NCI-H524 (cell line): ENCODE measurements around the gene DNM3.
A peak's percentile ranks its signal among the peaks of the same experiment; 100 is the strongest.

Experiments used
- DNase-seq, 2 experiments: peaks; one replicate each; lab custom pipeline; 2025; lab: John Stamatoyannopoulos, UW

DNM3 gene

DNA sequence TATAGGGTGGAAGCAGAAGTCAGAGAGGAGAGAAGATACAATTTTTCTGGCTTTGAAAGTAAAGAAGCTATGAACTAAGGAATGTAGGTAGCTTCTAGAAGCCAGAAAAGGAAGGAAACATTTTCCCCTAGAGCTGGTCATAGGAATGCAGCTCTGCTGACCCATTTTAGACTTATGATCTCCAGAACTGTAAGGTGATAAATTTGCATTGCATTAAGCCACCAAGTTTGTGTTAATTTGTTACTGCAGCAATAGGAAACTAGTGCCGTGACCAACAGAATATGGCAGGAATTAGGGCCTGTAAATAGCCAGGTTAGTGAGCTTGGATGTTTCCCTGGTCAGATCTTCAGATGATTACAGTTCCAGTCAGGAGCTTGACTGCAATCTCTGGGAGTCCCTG lies 334.9 kb downstream of the DNM3 start:
- no peak for DNase-seq

DNA sequence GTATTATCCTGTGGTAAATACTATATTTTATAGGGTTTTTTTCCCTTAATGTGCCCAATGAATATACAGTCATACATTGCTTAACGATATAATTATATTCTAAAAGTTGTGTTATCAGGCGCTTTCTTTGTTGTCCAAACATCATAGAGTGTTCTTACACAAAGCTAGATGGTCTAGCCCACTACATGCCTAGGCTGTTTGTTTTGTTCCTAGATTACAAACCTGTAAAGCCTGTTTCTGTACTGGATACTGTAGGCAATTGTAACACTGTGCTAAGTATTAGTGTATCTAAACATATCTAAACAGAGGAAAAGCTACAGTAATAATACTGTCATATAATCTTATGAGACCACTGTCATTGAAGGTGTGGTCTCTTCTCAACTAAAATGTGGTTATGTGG lies 336.6 kb downstream of the DNM3 start:
- no peak for DNase-seq

DNA sequence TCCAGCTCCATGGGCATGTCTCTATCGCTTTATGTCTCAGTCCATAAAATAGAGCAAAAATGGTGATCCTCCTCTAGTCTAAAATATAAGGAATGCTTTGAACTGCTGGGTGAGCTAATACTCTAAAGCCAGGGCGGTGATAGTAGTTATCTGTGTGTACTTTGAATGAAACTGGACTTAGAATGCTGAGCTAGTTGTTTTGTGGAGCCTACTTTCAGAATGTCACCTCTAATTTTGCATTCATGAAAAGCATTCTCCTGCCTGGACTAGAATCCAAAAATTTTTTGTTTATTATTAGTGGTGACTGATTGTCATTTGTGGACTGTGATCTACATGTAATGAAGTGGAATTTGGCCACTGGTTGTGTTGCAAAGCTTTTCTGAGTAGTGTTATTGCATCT lies 337.6 kb downstream of the DNM3 start:
- no peak for DNase-seq

DNA sequence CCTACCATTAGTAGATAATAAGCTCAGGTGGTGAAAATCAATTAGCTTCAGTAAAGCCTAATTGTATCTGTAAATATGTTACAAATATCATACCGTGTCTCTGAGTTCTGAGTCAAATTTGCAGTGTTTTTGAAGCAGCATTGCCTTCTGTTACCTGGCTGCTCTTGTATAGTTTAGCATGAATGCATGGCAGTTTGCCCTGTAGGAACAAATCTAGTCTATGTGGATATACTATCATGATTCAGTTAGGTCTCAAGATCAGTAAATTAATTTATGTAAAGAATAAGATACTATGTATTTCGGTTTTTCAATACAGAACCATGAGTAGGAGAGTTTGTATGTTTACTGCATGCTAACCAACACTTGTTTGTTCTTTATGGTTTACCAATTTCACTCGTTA lies 338.6 kb downstream of the DNM3 start:
- DNase-seq = no peak

DNA sequence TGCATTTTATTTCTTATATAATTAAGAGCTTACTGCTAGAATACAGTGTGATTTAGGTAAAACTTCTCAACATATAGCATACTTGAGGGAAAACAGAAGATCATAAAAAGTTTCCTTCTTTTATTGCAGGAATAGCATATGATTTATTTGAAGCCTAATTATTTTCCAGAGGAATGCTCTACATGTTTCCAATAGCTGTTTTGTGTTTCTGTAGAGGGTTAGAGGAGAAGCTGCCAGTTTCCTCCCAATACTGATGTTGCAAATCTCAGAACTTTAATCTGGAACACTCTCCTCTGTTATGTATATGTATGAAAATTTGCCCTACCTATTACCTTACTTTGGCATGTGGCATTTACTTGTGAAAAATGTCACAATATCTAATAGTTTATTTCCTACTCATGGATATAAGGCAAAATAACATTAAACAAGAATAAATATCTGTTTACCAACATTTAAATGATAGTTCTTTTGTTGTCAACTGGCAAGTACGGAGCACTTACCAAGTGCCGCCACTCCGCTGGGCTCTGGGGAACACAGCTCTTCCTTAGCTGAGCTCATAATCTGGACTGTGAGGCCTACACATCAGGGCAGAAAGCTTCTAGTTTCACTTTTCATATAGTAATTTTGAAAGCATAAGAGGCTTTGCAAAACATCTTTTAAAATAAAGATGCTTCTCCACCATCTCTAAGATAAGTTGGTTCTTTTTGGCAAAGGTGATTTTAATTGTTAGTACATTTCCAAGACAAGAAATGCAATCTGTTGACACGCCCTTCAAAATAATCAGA lies 339.4 kb downstream of the DNM3 start:
- no peak for DNase-seq

DNA sequence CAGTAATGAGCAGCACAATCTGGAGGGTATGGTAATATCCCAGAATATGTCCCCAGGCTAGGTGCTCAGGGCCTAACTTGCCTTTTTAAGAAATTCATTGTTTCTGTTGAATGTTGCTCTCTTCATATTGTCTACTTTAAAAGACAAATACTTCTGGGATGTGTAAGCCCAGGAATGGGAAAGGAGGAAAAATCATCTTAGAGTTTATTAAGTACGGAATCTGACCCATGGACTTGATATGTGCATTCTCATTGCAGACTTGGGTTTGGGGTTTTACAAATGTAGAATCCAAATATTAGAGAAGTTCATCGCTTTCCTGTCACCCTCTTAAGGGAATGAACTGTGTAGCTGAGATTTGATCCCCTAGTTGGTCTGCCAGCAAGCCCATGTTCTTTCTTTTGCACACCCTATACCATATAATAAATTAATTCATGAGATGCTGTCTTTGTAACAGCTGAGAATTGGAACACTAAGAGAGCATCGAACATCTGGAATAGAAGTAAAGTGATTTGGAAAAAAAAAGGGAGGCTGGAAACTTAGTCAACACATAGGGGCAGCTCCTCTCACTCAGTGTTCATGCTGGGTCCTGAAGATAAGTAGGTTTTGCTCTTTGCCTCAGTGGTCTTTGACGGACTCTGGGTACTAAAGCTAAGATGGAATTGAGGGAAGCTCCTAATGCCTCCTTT lies 343.4 kb downstream of the DNM3 start:
- DNase-seq = no peak

DNA sequence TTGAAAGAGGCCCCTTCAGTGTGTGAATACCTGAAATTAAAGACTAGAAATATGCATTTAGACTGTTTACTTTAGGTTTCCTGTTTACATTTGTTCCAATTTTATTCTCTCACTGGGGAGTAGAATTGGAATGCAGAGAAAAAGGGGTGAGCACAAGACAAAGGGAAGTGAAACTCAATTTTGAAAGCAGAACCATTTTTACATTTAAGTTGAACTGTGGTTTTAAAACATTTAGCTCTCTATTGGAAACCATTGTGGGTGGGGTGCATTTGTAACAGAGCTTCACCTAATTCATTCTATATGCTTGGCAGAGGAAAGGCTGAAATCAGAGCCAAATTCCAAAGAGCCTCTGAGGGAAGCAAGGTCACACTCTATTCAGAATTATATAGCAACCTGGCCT lies 343.9 kb downstream of the DNM3 start:
- no peak for DNase-seq

DNA sequence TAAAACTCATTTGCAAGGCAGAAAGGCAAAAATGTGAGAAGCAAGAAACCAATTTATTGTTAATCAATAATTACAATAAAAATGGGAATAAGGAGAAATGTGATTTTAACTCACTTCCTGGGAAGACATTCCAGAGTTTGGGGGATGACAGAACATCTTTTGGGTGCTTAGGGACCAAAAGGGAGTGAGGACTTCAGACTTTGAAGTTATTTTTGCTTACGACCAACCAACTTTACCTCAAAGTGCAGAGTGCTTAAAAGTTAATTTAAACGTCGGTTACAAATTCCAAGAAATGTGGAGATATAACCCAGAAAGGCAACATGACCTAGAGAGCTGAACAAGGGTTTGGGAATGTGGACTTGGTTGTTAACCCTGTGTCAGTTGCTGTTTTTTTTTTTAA lies 344.7 kb downstream of the DNM3 start:
- no peak for DNase-seq

DNA sequence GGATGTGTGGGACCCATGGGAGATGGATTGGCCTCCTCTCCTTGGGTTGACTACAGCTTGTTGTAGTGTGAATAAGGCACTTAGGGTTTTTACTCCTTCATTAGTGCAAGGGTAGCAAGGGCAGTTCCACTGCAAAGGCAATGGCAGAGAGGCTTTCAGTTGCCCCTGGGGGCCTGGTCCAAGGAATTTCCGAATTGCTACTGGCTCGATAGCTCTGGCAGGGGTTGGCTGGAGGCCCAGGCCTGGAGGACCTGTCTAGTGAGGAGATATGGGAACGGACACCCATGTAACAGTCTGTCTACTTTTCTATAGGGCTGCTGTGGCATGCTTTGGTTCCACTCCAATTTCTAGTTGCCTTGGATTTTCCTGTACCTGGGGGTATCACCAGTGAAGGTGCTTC lies 360.3 kb downstream of the DNM3 start:
- no peak for DNase-seq

DNA sequence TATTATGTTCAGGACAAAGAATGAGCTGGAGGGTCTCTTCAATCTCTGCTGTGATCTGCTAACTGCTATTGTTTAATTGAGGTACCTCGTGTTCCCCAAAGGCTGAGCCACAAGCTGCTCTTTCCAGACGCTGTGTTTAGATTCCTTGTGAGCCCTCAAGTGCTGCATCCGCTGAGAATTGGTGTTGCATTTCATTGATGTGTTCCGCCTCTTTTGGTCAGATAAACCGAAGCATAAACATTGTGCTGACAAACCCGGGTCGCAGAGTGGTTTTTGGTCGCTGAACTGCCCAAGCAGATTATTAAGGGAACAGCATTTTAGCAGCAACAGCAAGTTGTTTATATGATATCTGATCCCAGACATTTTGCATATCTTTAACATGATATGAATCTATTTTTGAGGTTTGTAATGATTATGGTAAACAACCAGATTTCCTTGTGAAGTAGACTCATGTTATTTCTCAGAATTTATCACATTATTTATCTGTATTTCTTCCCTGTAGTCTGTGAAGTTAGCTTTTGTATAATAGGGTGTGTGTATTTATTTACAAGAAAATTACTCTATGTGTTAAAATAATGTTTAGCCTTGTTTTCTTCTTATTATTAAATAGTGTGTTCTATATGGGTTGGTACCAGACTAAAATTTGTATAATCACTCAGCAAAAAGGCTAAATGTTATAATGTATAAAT lies 362.0 kb downstream of the DNM3 start:
- DNase-seq = peak in 1 of 2 experiments; percentile 46

DNA sequence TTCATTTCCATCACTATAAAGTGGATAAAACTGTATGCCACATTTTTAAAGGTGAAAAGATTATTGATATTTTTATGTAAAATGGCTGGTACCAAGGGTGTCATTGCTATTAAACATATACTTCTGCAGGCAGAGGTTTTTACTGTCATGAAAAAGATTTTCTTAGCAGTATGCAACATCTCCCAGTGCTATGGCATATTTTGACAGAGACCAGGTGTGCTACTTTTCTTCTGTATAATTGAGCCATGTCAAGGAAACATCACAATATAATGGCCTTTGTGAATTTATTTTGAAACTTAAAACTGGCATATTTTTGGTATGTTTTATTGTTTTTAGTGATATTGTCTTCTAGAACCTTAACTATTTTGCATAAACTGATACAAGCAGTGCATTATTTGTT lies 362.6 kb downstream of the DNM3 start:
- DNase-seq = no peak

DNA sequence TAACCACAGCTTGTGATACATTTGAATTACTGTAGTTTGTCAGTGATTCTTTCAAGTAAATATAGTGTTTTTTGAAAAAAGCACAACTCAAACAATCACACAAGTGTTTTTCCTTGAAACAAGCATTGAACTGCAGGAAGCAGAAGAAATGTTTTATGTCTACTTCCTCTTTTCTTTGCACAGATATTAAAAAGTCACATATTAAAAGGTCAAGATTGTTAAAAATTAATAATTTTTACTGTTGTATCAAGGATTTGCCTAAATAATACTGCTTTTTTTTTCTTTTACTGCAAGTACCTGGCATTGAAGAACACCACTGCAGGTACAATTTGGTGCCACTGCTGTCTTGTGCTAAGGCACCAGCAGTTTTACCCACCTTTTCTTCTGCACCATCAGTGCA lies 365.0 kb downstream of the DNM3 start:
- DNase-seq = no peak

DNA sequence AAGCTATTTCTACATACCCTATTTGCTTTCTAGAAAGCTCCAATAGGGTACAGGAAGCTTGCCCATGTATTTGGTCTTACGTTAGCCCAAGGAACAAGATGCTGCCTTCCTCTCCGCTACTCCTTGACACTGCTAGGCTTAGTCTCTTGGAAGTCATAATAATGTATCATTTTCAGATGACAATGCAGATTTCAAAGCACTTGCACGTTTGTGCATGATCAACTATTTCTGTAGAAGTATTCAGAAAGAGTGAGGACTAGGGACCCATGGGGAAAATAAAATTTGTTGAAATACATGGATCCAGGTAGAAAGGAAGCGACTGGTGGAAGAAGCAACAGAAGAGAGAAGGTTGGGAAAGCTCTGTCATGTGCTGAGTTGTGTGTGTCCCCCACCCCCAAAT lies 367.3 kb downstream of the DNM3 start:
- no peak for DNase-seq

DNA sequence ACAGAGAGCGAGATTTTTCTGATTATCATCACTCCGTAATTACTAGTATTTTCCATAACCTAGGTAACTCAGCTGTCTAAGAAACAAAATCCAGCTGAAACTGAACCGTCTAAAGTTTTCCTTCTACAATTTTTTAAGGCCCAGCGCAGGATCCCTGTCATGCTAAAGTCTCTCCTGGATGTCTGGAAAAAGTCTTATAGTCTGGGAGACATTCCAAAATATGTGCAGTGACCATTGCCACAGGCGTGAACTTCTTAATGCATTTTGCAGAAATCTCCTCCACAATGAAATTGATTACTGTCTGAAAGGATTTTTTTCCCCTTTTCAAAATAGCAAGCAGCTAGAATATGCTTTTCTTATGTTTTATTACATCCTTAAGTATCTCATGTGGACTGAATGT lies 369.9 kb downstream of the DNM3 start:
- DNase-seq = no peak

DNA sequence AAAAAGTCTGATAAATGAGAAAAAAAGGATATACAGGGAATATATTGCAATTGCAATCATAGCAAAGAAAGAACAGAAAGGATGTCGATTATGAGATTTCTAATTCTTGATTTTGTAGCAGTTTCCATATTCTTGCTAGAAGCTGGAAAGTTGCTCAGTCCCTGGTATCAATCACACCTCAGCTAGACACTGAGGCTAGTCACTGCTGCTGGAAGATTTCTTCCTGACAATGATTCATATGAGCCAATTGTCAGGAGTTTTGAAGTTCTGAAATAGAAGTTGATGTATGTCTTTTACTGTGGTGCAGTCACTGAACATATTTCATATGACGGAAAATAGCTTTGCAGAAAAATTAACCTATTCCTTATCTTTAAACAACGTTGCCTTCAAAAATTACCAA lies 370.8 kb downstream of the DNM3 start:
- DNase-seq = no peak

DNA sequence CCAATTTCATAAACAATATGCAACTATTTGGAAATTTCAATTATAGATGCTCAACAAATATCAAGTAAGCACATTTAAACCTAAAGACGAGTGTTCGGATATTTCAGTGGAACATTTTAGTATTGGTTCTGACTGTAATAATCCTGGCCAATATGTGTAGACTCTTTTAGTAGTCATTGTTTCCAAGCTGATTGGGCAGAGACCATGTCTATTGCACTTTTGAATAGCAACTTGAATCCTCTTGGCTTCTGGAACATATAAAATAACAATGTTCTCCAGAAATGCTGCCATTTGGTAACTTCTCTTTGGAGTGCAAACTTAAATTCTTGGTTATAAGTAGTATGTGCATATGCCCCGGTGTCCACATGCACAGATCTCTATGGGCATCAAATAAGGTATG lies 373.7 kb downstream of the DNM3 start:
- DNase-seq = no peak

DNA sequence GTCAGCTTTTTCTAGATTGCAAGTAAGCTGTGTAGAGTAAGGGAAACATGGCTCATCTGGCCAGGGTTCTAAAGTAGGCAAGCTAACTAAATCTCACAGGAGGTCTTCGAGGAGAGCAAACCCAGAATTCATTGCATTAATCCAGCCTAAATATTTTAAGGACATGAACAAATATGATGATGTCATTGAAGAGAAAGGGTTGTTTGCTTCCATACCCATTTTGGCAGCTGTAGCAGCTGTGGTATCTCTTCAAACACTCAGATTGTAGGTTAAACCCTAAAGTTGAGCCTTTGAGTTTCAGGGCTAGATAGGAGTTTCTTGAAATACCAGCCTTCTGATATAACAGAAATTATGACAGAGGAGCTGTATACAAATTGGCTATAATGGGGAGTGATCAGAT lies 378.7 kb downstream of the DNM3 start:
- peak in 1 of 2 experiments; percentile 64 for DNase-seq

DNA sequence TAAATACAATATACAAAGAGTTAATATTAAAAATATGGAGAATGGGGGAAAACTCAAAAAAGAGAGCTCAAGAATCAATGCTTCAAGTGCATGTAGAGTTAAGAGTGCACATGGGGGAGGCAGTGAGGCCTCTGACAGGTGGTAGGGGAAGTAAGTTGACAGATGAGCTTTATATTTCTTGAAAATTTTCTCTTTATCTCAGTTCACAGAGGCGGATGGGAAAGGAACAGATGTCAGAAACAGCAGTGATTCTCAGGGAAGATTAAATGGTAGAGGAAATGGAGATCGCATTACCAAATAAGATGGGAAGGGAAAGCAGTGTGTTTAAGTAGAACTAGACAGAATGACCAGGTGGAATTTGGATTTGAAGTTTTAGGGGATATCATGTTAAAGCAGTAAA lies 379.1 kb downstream of the DNM3 start:
- DNase-seq = peak; percentile 77 to 95

DNA sequence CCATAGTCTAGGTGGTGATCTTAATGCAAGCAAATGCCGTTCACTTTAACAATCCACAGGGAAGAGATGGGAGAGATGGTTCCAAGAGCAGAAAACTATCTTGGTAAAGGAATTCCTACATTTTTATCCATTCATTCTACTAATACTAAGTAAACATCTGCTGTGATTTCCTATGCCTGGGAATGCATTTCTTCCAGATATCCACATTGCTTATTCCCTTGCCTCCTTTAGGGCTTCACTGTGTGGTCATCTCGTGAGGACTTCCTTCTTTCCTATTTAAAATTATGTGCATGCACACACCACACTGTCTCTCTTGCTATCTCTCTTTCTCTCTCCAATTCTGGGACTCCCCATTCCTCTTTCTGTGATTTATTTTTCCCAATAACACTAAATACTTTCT lies 380.1 kb downstream of the DNM3 start:
- no peak for DNase-seq

DNA sequence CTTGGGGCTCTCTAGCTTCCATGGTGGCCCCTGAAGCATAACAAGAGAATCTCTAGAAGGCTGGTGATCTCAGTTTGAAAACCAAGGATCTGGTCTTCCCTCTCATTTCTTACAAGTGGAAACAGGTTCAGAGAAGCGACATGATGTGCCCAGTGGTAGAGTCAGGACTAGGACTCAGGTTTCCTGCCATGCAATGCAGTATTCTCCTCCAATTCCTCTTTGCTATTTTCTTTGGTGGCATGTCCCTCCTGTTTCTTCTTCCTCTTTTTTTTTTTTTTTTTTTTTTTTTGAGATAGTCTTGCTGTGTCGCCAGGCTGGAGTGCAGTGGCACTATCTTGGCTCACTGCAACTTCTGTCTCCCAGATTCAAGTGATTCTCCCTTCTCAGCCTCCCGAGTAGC lies 383.6 kb downstream of the DNM3 start:
- DNase-seq = no peak

DNA sequence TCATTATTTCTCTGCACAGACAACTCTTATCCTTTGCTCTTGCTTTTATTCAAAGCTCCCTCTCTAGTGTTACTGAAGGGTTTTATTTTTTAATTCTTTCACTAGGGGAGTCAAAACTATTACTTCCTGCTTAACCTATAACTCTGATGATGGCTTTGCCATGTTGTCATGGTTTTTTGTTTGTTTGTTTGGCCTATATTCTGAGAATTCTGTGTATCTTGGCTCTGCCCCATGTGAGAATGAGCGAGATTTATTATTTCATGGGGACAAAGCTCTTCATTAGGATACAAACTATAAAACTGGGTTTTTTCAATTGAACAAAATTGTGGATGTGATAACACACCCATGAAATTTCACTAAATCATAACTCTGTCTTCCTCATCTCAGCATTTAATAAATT lies 388.6 kb downstream of the DNM3 start:
- no peak for DNase-seq

DNA sequence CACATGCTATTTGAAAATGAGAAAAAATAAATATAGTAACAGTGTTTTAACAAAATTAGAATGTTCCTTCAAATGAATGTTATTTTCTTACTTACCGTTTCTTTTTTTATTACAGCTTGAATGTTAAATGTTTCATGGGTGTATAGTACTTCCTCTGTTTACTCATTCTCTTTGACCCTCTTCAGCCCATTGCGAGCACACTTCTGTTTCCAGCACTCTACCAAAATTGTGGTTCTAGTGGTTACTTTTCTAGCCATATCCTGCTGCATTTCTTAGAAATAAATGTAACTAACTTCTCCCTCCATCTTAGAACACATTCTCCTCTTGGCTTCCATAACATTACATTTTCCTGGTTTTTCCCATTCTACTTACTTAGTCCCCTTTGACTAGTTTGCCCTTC lies 389.2 kb downstream of the DNM3 start:
- DNase-seq = no peak

DNA sequence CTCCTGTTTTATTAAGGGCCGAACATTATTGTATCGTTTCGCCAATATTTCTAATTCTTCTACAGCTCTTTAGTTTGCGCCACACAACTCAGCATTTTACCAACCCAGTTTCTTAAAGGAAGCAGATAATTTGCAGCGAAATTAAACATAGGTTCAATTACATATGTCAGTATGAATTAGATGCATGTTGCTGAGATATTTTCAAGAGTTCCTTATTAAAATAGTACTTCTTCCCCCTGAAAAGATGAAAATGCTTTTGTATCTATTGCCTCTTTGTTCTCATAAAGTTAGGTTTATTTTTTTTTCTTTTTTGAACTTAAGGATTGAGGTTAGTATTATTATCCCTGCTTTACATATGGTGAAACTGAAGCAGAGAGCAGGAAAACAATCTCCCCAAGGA lies 395.7 kb downstream of the DNM3 start:
- no peak for DNase-seq
